ENCODE results near the gene EGFL7. TPM values are rescaled to one million over a fixed set of nuclear protein-coding genes. Genes with fewer than 3 reads are reported as not detected.
A peak's percentile ranks its signal among the peaks of the same experiment; 100 is the strongest.

EGFL7 gene
- total and polyA plus RNA-seq, 2 of the 8 experiments (the other 6 are each of a cell fraction or from before 2014, with no cell fraction given) = 37.8 to 53.4 TPM

DNA sequence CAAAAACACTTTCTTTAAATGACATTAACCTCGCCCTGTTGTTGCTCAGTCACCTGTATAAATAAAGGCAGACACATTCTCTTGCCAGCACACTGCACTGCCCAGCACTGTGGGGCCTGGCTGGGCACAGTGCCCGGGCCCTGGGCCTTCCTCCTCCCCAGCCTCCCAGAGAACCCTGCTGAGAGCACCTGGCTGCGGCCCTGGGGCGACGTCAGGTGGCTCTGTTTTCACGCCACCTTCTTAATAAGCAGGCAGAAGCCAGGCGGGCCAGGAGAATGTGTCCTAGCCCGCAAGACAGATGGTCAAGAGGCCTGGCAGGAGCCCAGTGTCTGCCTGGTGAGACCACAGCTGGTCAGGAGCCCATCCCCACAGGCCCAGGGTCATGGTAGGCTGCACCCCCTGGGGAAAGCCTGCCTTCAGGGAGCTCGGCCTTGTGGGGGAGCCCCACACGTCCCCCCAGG is 32.7 kb downstream of the EGFL7 start:
- Histone ChIP-seq H3K27ac (ENCODE audit: low read depth, low read length) (peak overlapping the region; percentile 15; the same call in 1 of the 2 replicates), H2BK12ac (ENCODE audit: low read depth, low read length) (0 out of 2 replicates have a peak overlapping the region, but pooled peaks have one; percentile 39), H2BK120ac (replicated peaks; ENCODE audit: low read depth, low read length) (no peak overlapping the region), H3K23me2 (ENCODE audit: low read depth, low read length) (no peaks in the 10 kb centered on the region), H3K4me2 (ENCODE audit: insufficient read depth in 1 of 2, low read depth in 2 of 2, low read length in 2 of 2) (no peak overlapping the region), H3K56ac (replicated peaks; ENCODE audit: insufficient read length, low read depth, low read length) (no peak overlapping the region), H3K4ac (replicated peaks; ENCODE audit: insufficient read length, low read depth, low read length) (no peak overlapping the region), H3K9me3 (ENCODE audit: insufficient read depth in 2 of 2, low read depth in 1 of 2, low read length in 1 of 2) (no peaks in the 10 kb centered on the region), H2AFZ (ENCODE audit: low read length) (no peak overlapping the region), H3K79me2 (ENCODE audit: control insufficient read depth in 1 of 2, insufficient read depth in 2 of 2, low read length in 2 of 2) (no peaks in the 10 kb centered on the region), H4K5ac (ENCODE audit: insufficient read length, low read depth, low read length) (no peak overlapping the region), H3K14ac (ENCODE audit: insufficient read length) (no peak overlapping the region), H3K27me3 (replicated peaks in 1 of 4; ENCODE audit: control insufficient read depth in 3 of 4, extremely low read depth in 1 of 4, insufficient read depth in 3 of 4, low read length in 3 of 4) (no peaks in the 10 kb centered on the region), H3K36me3 (ENCODE audit: control insufficient read depth in 2 of 4, insufficient read depth in 4 of 4, low read length in 3 of 4) (no peaks in the 10 kb centered on the region), H2BK20ac (ENCODE audit: low read length) (no peak overlapping the region), H3K18ac (ENCODE audit: extremely low read depth, low read length) (no peak overlapping the region), H3K9ac (replicated peaks in 1 of 4; ENCODE audit: extremely low read depth in 1 of 4, low read depth in 3 of 4, low read length in 3 of 4) (no peak overlapping the region), H4K8ac (ENCODE audit: extremely low read depth, insufficient read depth, low read length) (0 out of 2 replicates have a peak overlapping the region, but pooled peaks have one; percentile 11), H4K91ac (replicated peaks; ENCODE audit: insufficient read length, low read length) (no peak overlapping the region), H3K79me1 (ENCODE audit: low read depth, low read length) (no peaks in the 10 kb centered on the region), H3K4me3 (ENCODE audit: extremely low read depth in 1 of 4, insufficient read depth in 2 of 4, low read depth in 3 of 4, low read length in 4 of 4) (no peak overlapping the region), H3K23ac (ENCODE audit: insufficient read length) (no peak overlapping the region), H4K20me1 (replicated peaks in 1 of 2; ENCODE audit: control insufficient read depth in 1 of 2, insufficient read depth in 2 of 2, low read length in 2 of 2) (no peaks in the 10 kb centered on the region), H2BK15ac (ENCODE audit: low read length) (no peak overlapping the region), H3K4me1 (replicated peaks in 1 of 4; ENCODE audit: control insufficient read depth in 3 of 4, insufficient read depth in 4 of 4, low read length in 3 of 4) (peaks cover 0 to 16% (median 12%) of the 10 kb centered on the region in 4 experiments; a peak in 4 of 7 replicates), H2BK5ac (ENCODE audit: low read depth, low read length) (no peak overlapping the region), H2AK5ac (ENCODE audit: low read depth, low read length) (peak overlapping the region; percentile 48; the same call in 1 of the 2 replicates)
- FAIRE-seq (no peak), DNase-seq (ENCODE audit: low read depth in 1 of 2, low spot score in 2 of 2) (no peak)
- ChIA-PET CTCF (ENCODE audit: partially characterized antibody) (interaction anchor here (0.6 to 3.6 kb wide), 9 partner anchors 7 to 211 kb away, joined by 3 to 21 read pairs (median 5); partner anchors contain the start of gene DIPK1B), POLR2A (ENCODE audit: partially characterized antibody) (interaction anchor here (0.6 kb wide), 1 partner anchor 191 kb away, joined by 3 read pairs; no protein-coding TSS in a partner anchor)
- WGBS, 2 experiments (ENCODE audit: extremely low coverage in 1 of 2, insufficient coverage in 1 of 2, insufficient read length in 1 of 2, insufficient replicate concordance in 2 of 2, low coverage in 1 of 2, low lambda C conversion rate in 2 of 2, missing lambda C conversion rate in 1 of 2) = 86% methylated on average over 10 of the region's 10 CpGs; no CpG with 5 or more reads in 1 of the 2 experiments
- no peak for TF ChIP-seq TAF1 (IDR thresholded peaks at IDR 0.05; ENCODE audit: low read depth, low read length)
- TF ChIP-seq RBBP5 (IDR thresholded peaks at IDR 0.05; ENCODE audit: borderline replicate concordance, low read depth, low read length) = no peak
- TF ChIP-seq KDM4A (IDR thresholded peaks at IDR 0.05; ENCODE audit: low read depth, low read length, severe bottlenecking) = no peak
- TF ChIP-seq JUN (IDR thresholded peaks at IDR 0.05; ENCODE audit: low read depth, low read length) = no peak
- TF ChIP-seq ZNF274 (IDR thresholded peaks at IDR 0.05; ENCODE audit: borderline replicate concordance, extremely low read depth, low read length) = no peak
- no peak for TF ChIP-seq KDM5A (IDR thresholded peaks at IDR 0.05; ENCODE audit: low read length)
- TF ChIP-seq POLR2A (IDR thresholded peaks at IDR 0.05; ENCODE audit: control extremely low read depth in 1 of 2, low read depth in 2 of 2, low read length in 2 of 2) = no peak
- no peak for TF ChIP-seq BACH1 (IDR thresholded peaks at IDR 0.05; ENCODE audit: low read length)
- TF ChIP-seq RNF2 (IDR thresholded peaks at IDR 0.05; ENCODE audit: borderline replicate concordance, low read depth, low read length, missing control alignments, poor library complexity, severe bottlenecking) = no peak
- TF ChIP-seq BCL11A (IDR thresholded peaks at IDR 0.05; ENCODE audit: low read depth in 2 of 2, low read length in 2 of 2) = no peak
- TF ChIP-seq CREB1 (IDR thresholded peaks at IDR 0.05) = no peak
- TF ChIP-seq POLR2AphosphoS5 (IDR thresholded peaks at IDR 0.05; ENCODE audit: low read depth, low read length) = no peak
- TF ChIP-seq TEAD4 (IDR thresholded peaks at IDR 0.05; ENCODE audit: low read depth, low read length) = no peak
- TF ChIP-seq CBX5 (IDR thresholded peaks at IDR 0.05; ENCODE audit: low read depth, low read length) = no peak
- no peak for TF ChIP-seq NANOG (IDR thresholded peaks at IDR 0.05; ENCODE audit: insufficient read depth, low read depth, low read length, poor library complexity, severe bottlenecking)
